MM.1S (cell line): ENCODE results near the gene RRP36.

Experiments used
- DNase-seq: peaks from one replicate; pipeline ENCODE4 v3.0.0-alpha.2; 2015
- H2AFZ ChIP-seq: fragments of 300-600 bp; sonication (generic); 2 replicates; pipeline ENCODE4 v1.6.0; 2016; ENCODE audit warnings: antibody characterized with exemption, low read length
- H3F3A ChIP-seq: fragments of 300-600 bp; sonication (generic); 2 replicates; pipeline ENCODE4 v1.6.1; 2016; ENCODE audit warnings: mild to moderate bottlenecking, antibody characterized with exemption, low read length, moderate library complexity, mixed read lengths; ENCODE audit not compliant: insufficient read depth
- H3K27ac ChIP-seq: fragments of 300-600 bp; sonication (generic); 2 replicates; pipeline ENCODE4 v1.5.1; 2016; ENCODE audit warnings: mild to moderate bottlenecking, low read length
- H3K27me3 ChIP-seq: fragments of 300-600 bp; sonication (generic); replicated peaks from 2 replicates; pipeline ENCODE4 v1.6.0; 2016; ENCODE audit warnings: low read length; ENCODE audit not compliant: insufficient read depth
- H3K36me3 ChIP-seq: fragments of 300-600 bp; sonication (generic); replicated peaks from 2 replicates; pipeline ENCODE4 v1.6.1; 2016; ENCODE audit warnings: mild to moderate bottlenecking, low read length, mixed read lengths; ENCODE audit not compliant: insufficient read depth
- H3K4me1 ChIP-seq: fragments of 300-600 bp; sonication (generic); 2 replicates; pipeline ENCODE4 v1.6.1; 2016; ENCODE audit warnings: low read length, mixed read lengths
- H3K4me2 ChIP-seq: fragments of 300-600 bp; sonication (generic); 2 replicates; pipeline ENCODE4 v1.6.0; 2016; ENCODE audit warnings: low read depth, low read length
- H3K4me3 ChIP-seq: fragments of 300-600 bp; sonication (generic); 2 replicates; pipeline ENCODE4 v1.5.1; 2016; ENCODE audit warnings: low read length, mixed read lengths
- H3K79me2 ChIP-seq: fragments of 300-600 bp; sonication (generic); 2 replicates; pipeline ENCODE4 v1.6.1; 2016; ENCODE audit warnings: mixed run types, low read length, mixed read lengths
- H3K9ac ChIP-seq: fragments of 300-600 bp; sonication (generic); 2 replicates; pipeline ENCODE4 v1.6.1; 2016; ENCODE audit warnings: low read length, mixed read lengths
- H3K9me2 ChIP-seq: fragments of 300-600 bp; sonication (generic); replicated peaks from 2 replicates; pipeline ENCODE4 v1.6.1; 2016; ENCODE audit warnings: mild to moderate bottlenecking, low read length, mixed read lengths; ENCODE audit not compliant: insufficient read depth
- H3K9me3 ChIP-seq: fragments of 300-600 bp; sonication (generic); replicated peaks from 2 replicates; pipeline ENCODE4 v1.6.1; 2016; ENCODE audit warnings: mild to moderate bottlenecking, low read length, mixed read lengths; ENCODE audit not compliant: insufficient read depth
- H4K20me1 ChIP-seq: fragments of 300-600 bp; sonication (generic); 2 replicates; pipeline ENCODE4 v1.6.1; 2016; ENCODE audit warnings: mild to moderate bottlenecking, low read length, moderate library complexity, mixed read lengths; ENCODE audit not compliant: insufficient read depth
- EZH2 ChIP-seq: fragments of 300-600 bp; sonication (generic); optimal IDR thresholded peaks from 2 replicates; pipeline ENCODE3; 2017; ENCODE audit warnings: low read depth, mild to moderate bottlenecking, antibody characterized with exemption, low read length, mixed read lengths
- EZH2phosphoT487 ChIP-seq: fragments of 300-600 bp; sonication (generic); IDR thresholded peaks from 2 replicates; pipeline ENCODE4 v1.6.1; 2018; ENCODE audit warnings: antibody characterized with exemption, low read length
- TF ChIP-seq, protein P1 (sequence below): fragments of 300-600 bp; sonication (generic); IDR thresholded peaks from 2 replicates; pipeline ENCODE4 v1.5.1; 2016; ENCODE audit warnings: antibody characterized with exemption, low read length, mixed read lengths

Gene RRP36

DNA sequence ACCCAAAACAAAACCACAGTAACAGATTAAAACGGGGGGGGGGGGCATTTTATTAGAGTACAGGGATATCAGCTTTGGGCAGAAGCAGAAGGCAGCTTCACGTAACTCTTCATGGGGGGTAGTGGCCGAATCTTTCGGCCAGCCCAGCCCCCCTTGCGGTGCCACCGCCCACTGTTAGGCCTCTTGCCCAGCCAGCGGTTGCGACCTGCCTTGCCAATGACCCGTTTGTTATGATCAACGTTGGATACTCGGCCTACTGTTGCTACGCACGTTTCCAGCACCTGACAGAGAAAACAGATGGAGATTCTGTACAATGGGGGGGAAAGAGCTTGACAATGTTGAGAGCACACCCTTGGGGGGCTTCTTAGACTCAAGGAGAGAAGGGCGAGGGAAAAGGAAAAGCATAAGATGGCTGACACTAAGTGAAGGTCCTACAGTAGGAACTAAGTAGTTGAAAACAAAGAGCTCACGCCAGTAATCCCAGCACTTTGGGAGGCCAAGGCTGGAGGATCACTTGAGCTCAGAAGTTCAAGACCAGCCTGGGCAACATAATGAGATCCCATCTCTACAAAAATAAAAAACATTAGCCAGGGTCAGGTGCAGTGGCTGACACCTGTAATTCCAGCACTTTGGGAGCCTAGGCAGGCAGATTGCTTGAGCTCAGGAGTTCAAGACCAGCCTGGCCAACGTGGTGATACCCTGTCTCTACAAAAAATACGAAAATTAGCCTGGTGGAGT is 33.0 kb downstream of the RRP36 start:
- H3K9ac ChIP-seq: peak overlapping the region; percentile 84; the same call in 1 of the 2 replicates
- no peak for DNase-seq
- peak overlapping the region; percentile 63 for H2AFZ ChIP-seq

DNA sequence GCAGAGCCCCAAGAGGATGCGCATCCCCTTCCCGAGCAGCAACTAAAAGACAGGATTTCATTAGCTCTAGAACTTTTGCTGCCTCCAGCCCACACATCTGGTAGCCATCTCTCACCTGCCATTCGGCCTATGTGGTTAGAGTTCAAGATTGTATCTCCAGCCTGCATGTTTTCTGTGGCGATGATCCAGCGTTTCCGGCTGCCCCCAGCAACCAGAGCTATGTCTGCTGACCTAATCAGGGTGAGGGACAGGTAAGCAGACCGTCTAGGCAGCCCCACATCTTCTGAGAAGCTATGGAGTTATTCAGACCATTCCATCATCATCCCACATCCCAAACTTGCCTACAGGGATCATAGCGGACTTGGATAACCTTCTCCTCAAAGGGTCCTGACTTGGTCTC is 34.5 kb downstream of the RRP36 start:
- Histone ChIP-seq H3K27me3 (no peaks in the 10 kb centered on the region), H3K9me2 (no peaks in the 10 kb centered on the region), H3K9me3 (no peaks in the 10 kb centered on the region), H3F3A (peaks cover 4% of the 10 kb centered on the region; the same call in 1 of the 2 replicates), H3K27ac (no peak overlapping the region), H3K36me3 (no peaks in the 10 kb centered on the region), H4K20me1 (no peaks in the 10 kb centered on the region), H3K4me2 (no peak overlapping the region), H3K9ac (no peak overlapping the region), H3K79me2 (peaks cover 38% of the 10 kb centered on the region), H3K4me1 (peaks cover 19% of the 10 kb centered on the region), H3K4me3 (no peak overlapping the region), H2AFZ (no peak overlapping the region)
- no peak for DNase-seq
- TF ChIP-seq, protein P1, sequence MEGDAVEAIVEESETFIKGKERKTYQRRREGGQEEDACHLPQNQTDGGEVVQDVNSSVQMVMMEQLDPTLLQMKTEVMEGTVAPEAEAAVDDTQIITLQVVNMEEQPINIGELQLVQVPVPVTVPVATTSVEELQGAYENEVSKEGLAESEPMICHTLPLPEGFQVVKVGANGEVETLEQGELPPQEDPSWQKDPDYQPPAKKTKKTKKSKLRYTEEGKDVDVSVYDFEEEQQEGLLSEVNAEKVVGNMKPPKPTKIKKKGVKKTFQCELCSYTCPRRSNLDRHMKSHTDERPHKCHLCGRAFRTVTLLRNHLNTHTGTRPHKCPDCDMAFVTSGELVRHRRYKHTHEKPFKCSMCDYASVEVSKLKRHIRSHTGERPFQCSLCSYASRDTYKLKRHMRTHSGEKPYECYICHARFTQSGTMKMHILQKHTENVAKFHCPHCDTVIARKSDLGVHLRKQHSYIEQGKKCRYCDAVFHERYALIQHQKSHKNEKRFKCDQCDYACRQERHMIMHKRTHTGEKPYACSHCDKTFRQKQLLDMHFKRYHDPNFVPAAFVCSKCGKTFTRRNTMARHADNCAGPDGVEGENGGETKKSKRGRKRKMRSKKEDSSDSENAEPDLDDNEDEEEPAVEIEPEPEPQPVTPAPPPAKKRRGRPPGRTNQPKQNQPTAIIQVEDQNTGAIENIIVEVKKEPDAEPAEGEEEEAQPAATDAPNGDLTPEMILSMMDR: no peak
- TF ChIP-seq EZH2: no peak
- no peak for TF ChIP-seq EZH2phosphoT487

More for the DNA sequence above, 33.0 kb downstream of the RRP36 start:
- peak overlapping the region; percentile 82 for H3K4me3 ChIP-seq
- no peaks in the 10 kb centered on the region for H3K36me3 ChIP-seq
- no peaks in the 10 kb centered on the region for H3K9me3 ChIP-seq
- H3K27ac ChIP-seq: peak overlapping the region; percentile 45
- peak overlapping the region; percentile 85; the same call in 1 of the 2 replicates for H3K4me2 ChIP-seq
- H3K27me3 ChIP-seq: no peaks in the 10 kb centered on the region
- H3K9me2 ChIP-seq: no peaks in the 10 kb centered on the region
- peaks cover 34% of the 10 kb centered on the region for H3K79me2 ChIP-seq
- TF ChIP-seq, protein P1: no peak
- peaks cover 19% of the 10 kb centered on the region for H3K4me1 ChIP-seq
- no peaks in the 10 kb centered on the region for H4K20me1 ChIP-seq
- peaks cover 4% of the 10 kb centered on the region; the same call in 1 of the 2 replicates for H3F3A ChIP-seq

DNA sequence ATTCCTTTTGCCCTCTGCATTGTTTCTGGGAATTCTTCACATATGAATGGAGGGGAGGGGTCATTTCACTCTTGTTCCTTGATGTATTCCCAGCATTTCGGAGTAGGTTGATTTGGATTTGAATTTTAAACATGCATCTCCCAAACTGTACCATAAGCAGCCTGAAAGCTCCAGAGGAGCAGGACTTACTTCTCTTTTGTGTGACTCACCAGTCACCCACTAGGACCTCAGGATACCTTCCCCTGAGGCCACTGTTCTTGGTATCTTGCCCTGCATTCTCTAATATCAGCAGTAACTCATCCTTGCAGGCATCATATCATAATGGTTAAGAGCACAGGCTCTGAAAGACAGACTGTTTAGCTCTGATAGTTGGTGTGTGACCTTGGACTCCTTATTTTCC is 37.1 kb downstream of the RRP36 start:
- H2AFZ ChIP-seq: no peak overlapping the region
- no peaks in the 10 kb centered on the region for H3K36me3 ChIP-seq
- peak overlapping the region; percentile 83 for H3K9ac ChIP-seq
- peaks cover 22% of the 10 kb centered on the region for H3K79me2 ChIP-seq
- no peaks in the 10 kb centered on the region for H3K9me3 ChIP-seq
- H3K4me1 ChIP-seq: peaks cover 11% of the 10 kb centered on the region
- H3K27ac ChIP-seq: peak overlapping the region; percentile 36; the same call in 1 of the 2 replicates
- no peaks in the 10 kb centered on the region for H3K27me3 ChIP-seq
- TF ChIP-seq, protein P1: no peak
- DNase-seq: no peak
- H3K9me2 ChIP-seq: no peaks in the 10 kb centered on the region
- peak overlapping the region; percentile 77 for H3K4me2 ChIP-seq
- peaks cover 4% of the 10 kb centered on the region; the same call in 1 of the 2 replicates for H3F3A ChIP-seq
- peak overlapping the region; percentile 74 for H3K4me3 ChIP-seq
- H4K20me1 ChIP-seq: no peaks in the 10 kb centered on the region
